ENCODE data around the gene SRF. TPM values are rescaled to one million over a fixed set of nuclear protein-coding genes. Genes with fewer than 3 reads are reported as not detected.

The SRF gene
- total RNA-seq, 4 donors from 2014 or later = 18.2 to 109 (median 36.9) TPM

DNA sequence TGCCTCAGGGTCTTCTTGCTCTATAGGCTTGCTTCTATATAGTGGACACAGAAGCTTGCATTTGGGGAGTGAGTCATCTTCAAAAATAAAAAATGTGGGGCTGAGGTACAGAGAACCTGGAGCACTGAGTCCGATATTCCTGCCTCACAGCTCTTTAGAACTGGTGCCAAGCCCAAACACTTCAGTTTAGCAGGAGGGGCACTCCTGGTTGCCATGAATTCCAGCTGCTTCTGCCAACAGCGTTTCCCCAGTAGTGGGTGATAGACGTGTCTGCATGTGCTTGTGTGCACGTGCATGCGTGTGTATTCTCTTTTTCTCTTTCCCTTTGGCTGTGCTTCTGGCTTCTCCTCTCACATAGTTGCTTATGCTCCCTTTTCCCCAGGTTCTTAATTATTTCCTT lies 46.3 kb downstream of the SRF start:
- intact Hi-C loops (cut with DNase I; ENCODE audit: low total_unique reads) = no loop called here
- Histone ChIP-seq H3K27ac (no peak overlapping the region), H3K9me3 (no peaks in the 10 kb centered on the region), H3K4me1 (no peaks in the 10 kb centered on the region), H3K4me3 (no peak overlapping the region), H3K27me3 (no peaks in the 10 kb centered on the region), H3K36me3 (no peaks in the 10 kb centered on the region)
- TF ChIP-seq, protein P1, sequence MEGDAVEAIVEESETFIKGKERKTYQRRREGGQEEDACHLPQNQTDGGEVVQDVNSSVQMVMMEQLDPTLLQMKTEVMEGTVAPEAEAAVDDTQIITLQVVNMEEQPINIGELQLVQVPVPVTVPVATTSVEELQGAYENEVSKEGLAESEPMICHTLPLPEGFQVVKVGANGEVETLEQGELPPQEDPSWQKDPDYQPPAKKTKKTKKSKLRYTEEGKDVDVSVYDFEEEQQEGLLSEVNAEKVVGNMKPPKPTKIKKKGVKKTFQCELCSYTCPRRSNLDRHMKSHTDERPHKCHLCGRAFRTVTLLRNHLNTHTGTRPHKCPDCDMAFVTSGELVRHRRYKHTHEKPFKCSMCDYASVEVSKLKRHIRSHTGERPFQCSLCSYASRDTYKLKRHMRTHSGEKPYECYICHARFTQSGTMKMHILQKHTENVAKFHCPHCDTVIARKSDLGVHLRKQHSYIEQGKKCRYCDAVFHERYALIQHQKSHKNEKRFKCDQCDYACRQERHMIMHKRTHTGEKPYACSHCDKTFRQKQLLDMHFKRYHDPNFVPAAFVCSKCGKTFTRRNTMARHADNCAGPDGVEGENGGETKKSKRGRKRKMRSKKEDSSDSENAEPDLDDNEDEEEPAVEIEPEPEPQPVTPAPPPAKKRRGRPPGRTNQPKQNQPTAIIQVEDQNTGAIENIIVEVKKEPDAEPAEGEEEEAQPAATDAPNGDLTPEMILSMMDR (IDR thresholded peaks at IDR 0.05) = no peak
- no peak for TF ChIP-seq POLR2A (IDR thresholded peaks at IDR 0.05)
- no peak for DNase-seq

DNA sequence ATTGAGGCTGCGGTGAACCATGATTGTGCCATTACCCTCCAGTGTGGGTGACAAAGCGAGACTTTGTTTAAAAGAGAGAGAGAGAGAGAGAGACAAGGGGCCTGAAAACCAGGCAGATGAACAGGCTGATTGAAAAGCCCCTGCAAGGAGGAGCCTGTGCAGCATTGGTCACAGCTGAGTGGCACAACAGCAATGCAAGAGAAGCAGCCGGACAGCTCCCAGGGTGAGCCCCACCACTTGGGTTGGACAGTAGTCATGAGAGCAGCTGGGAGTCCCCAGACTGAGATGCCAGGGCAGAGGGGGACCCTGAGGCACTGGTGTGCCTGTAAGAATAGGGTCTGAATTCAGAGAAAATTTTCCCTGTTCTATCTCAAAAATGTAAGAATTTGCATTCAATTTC lies 48.0 kb downstream of the SRF start:
- Histone ChIP-seq H3K27ac (no peak overlapping the region), H3K4me1 (no peaks in the 10 kb centered on the region), H3K36me3 (no peaks in the 10 kb centered on the region), H3K4me3 (no peak overlapping the region), H3K9me3 (no peaks in the 10 kb centered on the region), H3K27me3 (no peaks in the 10 kb centered on the region)
- no peak for DNase-seq
- intact Hi-C loops (cut with DNase I; ENCODE audit: low total_unique reads) = no loop called here
- TF ChIP-seq, protein P1 (IDR thresholded peaks at IDR 0.05) = no peak
- no peak for TF ChIP-seq POLR2A (IDR thresholded peaks at IDR 0.05)

DNA sequence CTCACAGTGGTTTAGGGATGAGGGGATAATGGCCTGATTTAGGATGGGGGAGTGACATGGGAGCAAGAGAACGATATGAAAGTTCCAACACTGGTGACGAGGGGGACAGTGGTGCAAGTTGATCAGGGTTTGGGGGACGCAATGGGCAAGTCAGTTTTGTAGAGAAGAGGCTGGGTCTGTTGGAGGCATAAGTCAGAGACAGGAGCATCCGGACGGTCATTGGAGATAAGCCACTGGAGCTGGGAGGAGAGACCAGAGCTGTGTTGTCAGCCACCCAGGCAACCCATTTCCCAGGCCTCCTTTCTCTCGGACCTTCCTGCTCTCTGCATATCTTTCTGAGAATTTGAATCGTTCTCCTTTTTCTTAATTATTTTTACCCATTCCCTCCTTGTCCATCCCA lies 48.7 kb downstream of the SRF start:
- no peaks in the 10 kb centered on the region for H3K4me1 ChIP-seq
- TF ChIP-seq, protein P1 (IDR thresholded peaks at IDR 0.05) = no peak
- H3K36me3 ChIP-seq = no peaks in the 10 kb centered on the region
- no peak overlapping the region for H3K4me3 ChIP-seq
- intact Hi-C loops (cut with DNase I; ENCODE audit: low total_unique reads) = no loop called here
- H3K27me3 ChIP-seq = no peaks in the 10 kb centered on the region
- no peaks in the 10 kb centered on the region for H3K9me3 ChIP-seq
- DNase-seq = no peak
- no peak overlapping the region for H3K27ac ChIP-seq

DNA sequence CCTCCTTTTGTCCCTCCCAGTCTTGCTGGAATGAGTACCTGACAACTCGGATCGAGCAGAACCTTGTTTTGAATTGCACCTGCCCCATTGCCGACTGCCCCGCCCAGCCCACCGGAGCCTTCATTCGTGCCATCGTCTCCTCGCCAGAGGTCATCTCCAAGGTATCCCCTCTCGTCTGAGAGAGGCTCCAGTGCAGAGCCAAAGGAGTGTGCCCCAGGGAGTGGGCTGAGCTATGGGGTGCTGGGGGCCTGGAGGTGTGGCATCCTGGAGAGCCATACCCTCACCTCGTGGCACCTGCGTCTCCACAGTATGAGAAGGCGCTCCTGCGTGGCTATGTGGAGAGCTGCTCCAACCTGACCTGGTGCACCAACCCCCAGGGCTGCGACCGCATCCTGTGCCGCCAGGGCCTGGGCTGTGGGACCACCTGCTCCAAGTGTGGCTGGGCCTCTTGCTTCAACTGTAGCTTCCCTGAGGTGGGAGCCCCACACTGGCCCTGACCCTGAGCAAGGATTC lies 49.4 kb downstream of the SRF start:
- intact Hi-C loops (cut with DNase I; ENCODE audit: low total_unique reads) = no loop called here
- Histone ChIP-seq H3K36me3 (no peaks in the 10 kb centered on the region), H3K4me1 (no peaks in the 10 kb centered on the region), H3K27ac (no peak overlapping the region), H3K9me3 (no peaks in the 10 kb centered on the region), H3K4me3 (no peak overlapping the region), H3K27me3 (no peaks in the 10 kb centered on the region)
- TF ChIP-seq POLR2A (IDR thresholded peaks at IDR 0.05) = no peak
- TF ChIP-seq, protein P1 (IDR thresholded peaks at IDR 0.05) = no peak
- DNase-seq = no peak

DNA sequence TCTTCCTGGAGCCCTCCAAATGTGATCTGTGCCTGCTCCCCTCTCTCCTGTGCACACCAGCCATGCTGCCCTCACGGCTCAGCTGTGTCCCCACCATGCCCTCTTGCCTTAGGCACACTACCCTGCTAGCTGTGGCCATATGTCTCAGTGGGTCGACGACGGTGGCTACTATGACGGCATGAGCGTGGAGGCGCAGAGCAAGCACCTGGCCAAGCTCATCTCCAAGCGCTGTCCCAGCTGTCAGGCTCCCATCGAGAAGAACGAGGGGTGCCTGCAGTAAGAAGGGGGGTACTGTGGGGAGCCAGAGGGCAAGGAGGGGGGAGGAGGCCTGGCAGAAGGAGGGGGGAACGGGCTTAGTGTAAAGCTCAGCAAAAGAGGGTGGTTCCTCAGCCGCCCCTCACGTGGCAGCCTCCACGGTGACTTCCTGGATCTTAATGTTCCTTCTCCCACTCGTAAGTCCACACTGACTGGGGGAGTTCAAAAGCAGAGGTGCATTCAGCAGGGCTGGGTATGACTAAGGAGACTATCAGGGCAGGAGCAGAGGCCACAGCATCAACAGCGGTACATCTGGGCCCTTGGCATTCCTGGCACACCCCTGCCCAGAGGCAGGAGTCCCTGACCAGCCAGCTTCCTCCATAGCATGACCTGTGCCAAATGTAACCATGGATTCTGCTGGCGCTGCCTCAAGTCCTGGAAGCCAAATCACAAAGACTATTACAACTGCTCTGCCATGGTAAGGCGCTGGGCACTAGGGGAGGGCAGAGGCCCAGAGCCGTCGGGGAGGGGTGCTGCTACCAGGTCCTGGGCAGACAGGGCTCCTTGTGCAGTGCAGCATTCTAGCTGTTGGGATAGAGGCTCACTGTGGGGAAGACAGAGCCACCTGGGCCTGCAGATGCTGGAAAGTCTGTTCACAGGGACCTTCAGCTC lies 50.2 kb downstream of the SRF start:
- TF ChIP-seq, protein P1 (IDR thresholded peaks at IDR 0.05) = no peak
- no peak for TF ChIP-seq POLR2A (IDR thresholded peaks at IDR 0.05)
- Histone ChIP-seq H3K4me3 (no peak overlapping the region), H3K27me3 (no peaks in the 10 kb centered on the region), H3K27ac (no peak overlapping the region), H3K36me3 (no peaks in the 10 kb centered on the region), H3K4me1 (no peaks in the 10 kb centered on the region), H3K9me3 (no peaks in the 10 kb centered on the region)
- intact Hi-C loops (cut with DNase I; ENCODE audit: low total_unique reads) = no loop called here
- no peak for DNase-seq

Data from uterus (tissue), 4 donors.